ENCODE results near the gene DIP2A.

Gene DIP2A

DNA sequence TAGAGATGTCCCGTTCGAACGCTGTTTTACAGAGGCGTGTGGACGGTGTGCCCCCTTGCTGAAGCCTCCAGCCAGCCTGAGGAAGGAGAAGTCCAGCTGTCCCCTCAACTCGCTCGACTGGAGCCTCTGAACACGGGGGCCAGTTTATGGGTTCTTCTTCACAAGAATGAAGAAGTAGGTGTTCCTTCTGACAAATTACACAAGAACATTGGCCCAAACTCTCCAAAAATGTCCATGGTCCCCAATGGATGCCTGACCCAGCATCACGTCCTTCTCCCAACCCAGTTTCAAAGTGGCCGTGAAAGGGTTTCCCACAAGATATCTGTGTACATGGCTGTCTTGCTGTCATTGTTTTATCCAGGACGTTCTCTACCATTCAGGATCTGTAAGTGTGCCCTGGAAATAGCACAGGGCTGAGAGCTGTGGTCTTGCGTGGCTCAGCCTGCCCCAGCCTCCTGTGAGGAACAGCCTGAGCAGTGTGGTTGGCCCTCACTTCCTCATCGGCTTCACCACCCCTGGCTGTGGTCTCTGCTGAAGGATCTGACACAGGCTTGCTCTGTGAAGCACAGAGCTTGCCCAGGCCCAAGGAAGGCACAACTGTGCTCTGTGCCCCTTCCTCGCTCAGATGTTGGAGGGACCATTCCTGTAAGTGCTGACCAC is 147.2 kb downstream of the DIP2A start:
- TF ChIP-seq, protein P1, sequence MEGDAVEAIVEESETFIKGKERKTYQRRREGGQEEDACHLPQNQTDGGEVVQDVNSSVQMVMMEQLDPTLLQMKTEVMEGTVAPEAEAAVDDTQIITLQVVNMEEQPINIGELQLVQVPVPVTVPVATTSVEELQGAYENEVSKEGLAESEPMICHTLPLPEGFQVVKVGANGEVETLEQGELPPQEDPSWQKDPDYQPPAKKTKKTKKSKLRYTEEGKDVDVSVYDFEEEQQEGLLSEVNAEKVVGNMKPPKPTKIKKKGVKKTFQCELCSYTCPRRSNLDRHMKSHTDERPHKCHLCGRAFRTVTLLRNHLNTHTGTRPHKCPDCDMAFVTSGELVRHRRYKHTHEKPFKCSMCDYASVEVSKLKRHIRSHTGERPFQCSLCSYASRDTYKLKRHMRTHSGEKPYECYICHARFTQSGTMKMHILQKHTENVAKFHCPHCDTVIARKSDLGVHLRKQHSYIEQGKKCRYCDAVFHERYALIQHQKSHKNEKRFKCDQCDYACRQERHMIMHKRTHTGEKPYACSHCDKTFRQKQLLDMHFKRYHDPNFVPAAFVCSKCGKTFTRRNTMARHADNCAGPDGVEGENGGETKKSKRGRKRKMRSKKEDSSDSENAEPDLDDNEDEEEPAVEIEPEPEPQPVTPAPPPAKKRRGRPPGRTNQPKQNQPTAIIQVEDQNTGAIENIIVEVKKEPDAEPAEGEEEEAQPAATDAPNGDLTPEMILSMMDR (IDR thresholded peaks at IDR 0.05; ENCODE audit: extremely low read depth, missing control alignments) = no peak
- peak; percentile 72 for DNase-seq (ENCODE audit: low spot score)

DNA sequence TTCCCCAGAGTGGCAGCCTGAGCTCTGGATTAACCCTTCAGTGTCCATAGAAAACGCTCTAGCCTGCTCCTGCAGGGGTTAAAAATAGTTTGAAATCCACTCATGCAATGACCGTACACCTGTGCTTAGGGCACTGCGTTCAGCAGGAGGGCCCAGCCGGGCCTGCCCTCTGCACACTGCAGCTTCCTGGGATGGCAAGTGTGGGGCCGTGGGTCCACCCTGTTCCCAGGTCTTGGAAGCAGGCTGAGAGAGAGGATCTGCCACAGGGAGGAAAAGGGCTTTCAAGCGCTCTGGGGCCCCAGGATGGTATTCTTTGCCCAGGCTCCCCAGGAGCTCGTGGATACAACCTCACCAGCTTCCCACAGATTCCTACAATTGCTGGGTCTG is 147.7 kb downstream of the DIP2A start:
- TF ChIP-seq, protein P1 (IDR thresholded peaks at IDR 0.05; ENCODE audit: extremely low read depth, missing control alignments) = no peak

DNA sequence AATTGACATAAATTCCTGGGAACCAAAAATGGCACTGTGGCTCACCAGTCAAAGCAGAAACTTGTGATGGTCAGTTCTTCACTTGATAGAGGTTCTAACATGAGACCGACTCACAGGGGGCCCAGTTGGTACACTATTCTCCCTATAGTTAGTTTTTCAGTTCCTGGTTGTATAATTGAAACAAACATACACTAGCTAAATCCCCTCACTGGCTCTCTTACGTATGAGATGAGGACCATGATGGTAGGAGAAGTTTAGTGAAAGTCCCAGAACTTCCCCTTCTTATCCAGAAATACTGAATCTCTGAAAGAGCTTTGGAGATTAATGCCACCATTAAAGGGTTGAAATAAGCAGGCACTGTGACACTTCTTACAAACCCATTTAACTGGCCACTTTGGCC is 148.9 kb downstream of the DIP2A start:
- TF ChIP-seq, protein P1 (IDR thresholded peaks at IDR 0.05; ENCODE audit: extremely low read depth, missing control alignments) = no peak
- no peak for DNase-seq (ENCODE audit: low spot score)

More for the DNA sequence above, 147.7 kb downstream of the DIP2A start:
- DNase-seq (ENCODE audit: low spot score) = no peak

DNA sequence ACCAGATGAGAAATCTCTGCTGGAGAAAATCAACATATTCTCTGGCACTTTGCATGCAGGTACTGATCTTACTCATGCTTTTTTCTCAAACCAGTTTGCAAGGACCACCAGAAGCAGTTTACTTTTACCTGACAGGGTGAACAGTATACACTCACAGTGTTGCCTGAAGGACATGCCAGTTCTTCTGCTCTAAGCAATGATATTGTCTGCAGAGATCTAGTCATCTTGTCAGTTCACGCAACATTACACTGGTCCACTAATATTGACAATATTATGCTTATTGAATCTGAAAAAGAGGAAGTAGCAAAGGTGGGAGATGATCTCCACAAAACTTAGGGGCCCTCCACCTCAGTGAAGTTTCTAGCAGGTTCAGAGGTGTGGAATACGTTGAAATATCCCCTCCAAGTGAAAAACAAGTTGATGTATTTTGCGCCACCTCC is 150.0 kb downstream of the DIP2A start:
- TF ChIP-seq, protein P1 (IDR thresholded peaks at IDR 0.05; ENCODE audit: extremely low read depth, missing control alignments) = no peak
- no peak for DNase-seq (ENCODE audit: low spot score)

DNA sequence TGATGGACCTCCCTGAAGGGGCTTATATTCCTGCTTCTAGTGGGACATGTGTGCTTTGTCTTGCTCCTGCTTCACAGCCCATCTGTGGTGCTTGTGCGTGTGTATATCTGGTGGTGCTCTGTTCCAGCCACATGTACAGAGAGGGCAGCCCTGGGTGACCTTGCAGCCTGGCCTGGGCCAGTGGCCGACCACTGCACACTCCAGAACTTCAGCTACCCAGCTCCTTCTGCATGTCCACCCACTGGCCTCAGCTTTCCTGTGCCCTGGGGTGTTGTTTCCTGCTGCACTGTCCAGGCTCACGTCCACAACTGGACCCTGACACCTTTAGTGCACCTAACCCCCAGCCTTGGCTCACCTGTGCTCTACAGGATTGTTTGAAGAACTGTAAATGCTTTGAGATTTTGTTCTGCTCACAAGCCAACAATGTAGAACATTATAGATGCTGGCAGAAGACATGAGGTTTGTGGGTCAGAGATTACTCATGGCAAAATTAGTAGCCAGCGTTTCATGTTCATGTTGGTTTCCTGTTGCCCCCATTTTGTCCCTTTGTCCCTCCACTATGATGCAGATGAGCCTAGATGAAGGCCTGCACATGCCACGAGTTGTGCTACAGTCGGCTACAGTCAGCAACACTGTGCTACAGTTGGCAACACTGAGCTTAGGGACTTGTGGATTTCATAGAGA is 151.5 kb downstream of the DIP2A start:
- no peak for DNase-seq (ENCODE audit: low spot score)
- TF ChIP-seq, protein P1 (IDR thresholded peaks at IDR 0.05; ENCODE audit: extremely low read depth, missing control alignments) = no peak

DNA sequence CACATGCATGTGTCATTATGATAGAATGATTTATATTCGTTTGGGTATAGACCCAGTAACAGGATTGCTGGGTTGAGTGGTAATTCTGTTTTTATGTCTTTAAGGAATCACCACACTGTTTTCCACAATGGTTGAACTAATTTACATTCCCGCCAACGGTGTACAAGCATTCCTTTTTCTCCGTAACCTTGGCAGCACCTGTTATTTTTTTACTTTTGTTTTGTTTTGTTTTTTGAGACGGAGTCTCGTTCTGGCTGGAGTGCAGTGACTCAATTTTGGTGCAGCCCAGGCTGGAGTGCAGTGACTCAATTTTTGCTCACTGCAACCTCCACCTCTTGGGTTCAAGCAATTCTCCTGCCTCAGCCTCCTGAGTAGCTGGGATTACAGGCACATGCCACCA is 154.7 kb downstream of the DIP2A start:
- TF ChIP-seq, protein P1 (IDR thresholded peaks at IDR 0.05; ENCODE audit: extremely low read depth, missing control alignments) = no peak
- DNase-seq (ENCODE audit: low spot score) = no peak

DNA sequence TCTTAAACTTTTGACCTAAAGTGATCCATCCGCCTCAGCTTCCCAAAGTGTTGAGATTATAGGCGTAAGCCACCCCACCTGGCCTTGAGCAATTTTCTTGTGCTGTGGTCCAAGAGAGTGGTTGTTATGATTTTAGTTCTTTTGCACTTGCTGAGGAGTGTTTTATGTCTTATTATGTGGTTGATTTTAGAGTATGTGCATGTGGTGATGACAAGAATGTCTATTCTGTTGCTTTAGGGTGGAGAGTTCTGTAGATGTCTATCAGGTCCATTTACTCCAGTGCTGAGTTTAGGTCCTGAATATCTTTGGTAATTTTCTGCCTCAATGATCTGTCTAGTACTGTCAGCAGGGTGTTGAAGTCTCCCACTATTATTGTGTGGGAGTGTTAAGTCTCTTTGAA is 157.4 kb downstream of the DIP2A start:
- TF ChIP-seq, protein P1 (IDR thresholded peaks at IDR 0.05; ENCODE audit: extremely low read depth, missing control alignments) = no peak
- no peak for DNase-seq (ENCODE audit: low spot score)

All from GM20000 (cell line).